Activated CD8-positive, alpha-beta memory T cell treated with anti-CD3 and anti-CD28 coated beads, Interleukin-2, amount 50 U/mL, for 48 hours (primary cell): ENCODE results near the gene PXN.

Experiments
- DNase-seq: peaks from one replicate; pipeline ENCODE4 v3.0.0-alpha.2; 2020

Gene PXN

GRCh38 chr12:120164293-120164692 lies 101.2 kb downstream of the PXN start:
- DNase-seq: no peak

- DNase-seq: no peak
These were observed 102.8 kb downstream of the PXN start for GRCh38 chr12:120162763-120163162.

- DNase-seq: no peak
These were observed 103.7 kb downstream of the PXN start for GRCh38 chr12:120161852-120162251.
